ENCODE results near the gene SFTPB. TPM values are rescaled to one million over a fixed set of nuclear protein-coding genes. Genes with fewer than 3 reads are reported as not detected.
"Not testable (repeated sequence)": the region's sequence is repeated elsewhere in the genome, so short reads cannot be mapped to it uniquely, and the experiment has no call there.

Gene SFTPB
- total RNA-seq, 4 donors from 2014 or later = 0.25 TPM; not detected in 3

DNA sequence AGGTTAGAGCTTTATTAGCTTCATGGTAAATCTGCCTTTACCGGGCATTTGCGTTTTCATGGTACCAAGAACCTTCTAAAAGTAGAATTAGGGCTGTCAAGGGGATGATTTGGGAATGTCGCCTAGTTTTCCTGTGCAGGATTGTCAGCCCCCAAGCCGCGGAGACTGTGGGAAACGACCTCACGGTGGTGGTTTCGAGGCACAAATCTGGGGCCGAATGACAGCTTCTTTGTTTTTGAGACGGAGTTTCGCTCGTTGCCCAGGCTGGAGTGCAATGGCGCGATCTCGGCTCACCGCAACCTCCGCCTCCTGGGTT lies 52.6 kb downstream of the SFTPB start:
- no peak for ATAC-seq (ENCODE audit: low FRiP score)
- TF ChIP-seq, protein P1, sequence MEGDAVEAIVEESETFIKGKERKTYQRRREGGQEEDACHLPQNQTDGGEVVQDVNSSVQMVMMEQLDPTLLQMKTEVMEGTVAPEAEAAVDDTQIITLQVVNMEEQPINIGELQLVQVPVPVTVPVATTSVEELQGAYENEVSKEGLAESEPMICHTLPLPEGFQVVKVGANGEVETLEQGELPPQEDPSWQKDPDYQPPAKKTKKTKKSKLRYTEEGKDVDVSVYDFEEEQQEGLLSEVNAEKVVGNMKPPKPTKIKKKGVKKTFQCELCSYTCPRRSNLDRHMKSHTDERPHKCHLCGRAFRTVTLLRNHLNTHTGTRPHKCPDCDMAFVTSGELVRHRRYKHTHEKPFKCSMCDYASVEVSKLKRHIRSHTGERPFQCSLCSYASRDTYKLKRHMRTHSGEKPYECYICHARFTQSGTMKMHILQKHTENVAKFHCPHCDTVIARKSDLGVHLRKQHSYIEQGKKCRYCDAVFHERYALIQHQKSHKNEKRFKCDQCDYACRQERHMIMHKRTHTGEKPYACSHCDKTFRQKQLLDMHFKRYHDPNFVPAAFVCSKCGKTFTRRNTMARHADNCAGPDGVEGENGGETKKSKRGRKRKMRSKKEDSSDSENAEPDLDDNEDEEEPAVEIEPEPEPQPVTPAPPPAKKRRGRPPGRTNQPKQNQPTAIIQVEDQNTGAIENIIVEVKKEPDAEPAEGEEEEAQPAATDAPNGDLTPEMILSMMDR (IDR thresholded peaks at IDR 0.05) = no peak
- no peak for DNase-seq (ENCODE audit: low spot score)

DNA sequence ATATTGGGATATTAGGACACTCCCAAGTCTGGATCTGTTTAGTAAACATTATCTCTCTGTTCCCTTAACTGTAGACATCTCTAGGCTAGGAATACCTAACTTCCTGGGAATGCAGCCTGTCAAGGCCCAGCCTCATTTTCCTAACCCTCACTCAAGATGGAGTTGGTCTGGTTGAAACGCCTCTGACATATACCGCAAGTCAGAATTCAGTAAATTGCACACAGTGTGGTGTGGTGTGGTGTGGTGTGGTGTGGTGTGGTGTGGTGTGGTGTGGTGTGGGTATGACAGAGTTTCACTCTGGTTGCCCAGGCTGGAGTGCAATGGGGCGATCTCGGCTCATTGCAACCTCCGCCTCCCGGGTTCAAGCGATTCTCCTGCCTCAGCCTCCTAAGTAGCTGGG lies 53.2 kb downstream of the SFTPB start:
- not testable (repeated sequence) for ATAC-seq (ENCODE audit: low FRiP score); DNase-seq (ENCODE audit: low spot score)

DNA sequence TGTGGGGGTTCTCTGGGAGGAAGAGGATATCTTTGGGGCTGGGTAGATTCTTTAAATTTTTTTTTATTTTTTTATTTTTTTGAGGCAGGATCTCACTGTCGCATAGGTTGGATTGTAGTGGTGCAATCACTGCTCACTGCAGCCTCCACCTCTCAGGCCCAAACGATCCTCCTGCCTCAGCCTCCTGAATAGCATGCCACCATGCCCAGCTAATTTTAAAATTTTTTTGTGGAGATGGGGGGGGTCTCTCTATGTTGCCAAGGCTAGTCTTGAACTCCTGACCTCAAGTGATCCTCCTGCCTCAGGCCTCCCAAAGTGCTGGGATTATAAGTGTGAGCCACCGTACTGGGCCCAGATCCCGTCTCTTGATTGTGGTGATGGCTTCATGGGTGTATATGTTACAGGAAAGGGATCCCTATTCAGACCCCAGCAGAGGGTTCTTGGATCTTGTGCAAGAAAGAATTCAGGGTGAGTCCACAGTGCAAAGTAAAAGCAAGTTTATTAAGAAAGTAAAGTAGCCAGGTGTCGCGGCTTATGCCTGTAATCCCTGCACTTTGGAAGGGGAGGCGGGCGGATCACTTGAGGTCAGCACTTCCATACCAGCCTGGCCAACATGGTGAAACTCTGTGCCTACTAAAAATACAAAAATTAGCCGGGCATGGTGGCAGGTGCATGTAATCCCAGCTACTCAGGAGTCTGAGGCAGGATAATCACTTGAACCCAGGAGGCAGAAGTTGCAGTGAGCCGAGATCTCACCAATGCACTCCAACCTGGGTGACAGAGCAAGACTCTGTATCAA lies 54.1 kb downstream of the SFTPB start:
- no peak for ATAC-seq (ENCODE audit: low FRiP score)
- no peak for DNase-seq (ENCODE audit: low spot score)
- TF ChIP-seq, protein P1 (IDR thresholded peaks at IDR 0.05) = no peak

DNA sequence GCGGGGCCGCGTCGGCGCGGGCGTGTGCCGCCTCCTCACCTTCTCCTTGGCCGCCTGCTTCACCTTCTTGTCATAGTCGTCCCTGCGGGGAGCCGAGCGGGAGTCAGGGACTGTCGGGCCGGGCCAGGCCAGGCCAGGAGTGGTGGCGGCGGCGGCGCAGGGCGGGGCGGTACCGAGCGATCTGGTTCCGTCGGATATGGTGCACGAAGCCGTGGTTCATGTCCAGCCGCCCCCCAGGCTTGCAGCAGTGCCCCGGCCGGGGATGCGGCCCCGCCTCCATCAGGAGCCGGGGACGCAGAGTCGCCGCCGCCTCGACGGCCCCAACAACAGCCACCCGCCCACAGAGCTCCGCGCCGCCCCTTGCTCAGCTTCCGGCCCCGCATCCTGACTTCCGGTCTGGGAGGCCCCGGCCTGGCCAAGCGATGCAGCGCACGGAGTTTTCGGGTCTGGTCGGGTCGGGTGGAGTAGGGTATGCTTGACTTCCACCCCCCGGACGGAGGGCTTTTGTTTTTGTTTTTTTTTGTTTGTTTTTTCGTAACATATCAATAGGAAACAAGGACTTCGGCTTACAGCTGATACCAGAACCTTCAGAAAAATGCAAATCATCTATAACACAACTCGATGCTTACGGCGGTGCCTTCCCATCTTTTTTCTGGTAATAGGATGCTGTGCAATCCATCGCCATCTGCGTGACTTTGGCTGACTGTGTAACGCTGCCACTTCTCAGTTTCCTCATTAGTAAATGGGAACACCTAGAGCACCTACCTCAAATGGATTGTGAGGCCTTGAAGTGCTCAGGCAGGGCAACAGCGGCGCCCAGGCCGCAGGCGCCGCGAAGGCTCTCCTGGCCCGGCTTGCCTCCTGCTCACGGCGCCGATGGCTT lies 56.1 kb downstream of the SFTPB start, which contains the start of gene C2orf68:
C2orf68 (minus strand) TSS at position 362 of the 883 bp plus-strand sequence; CDS start at position 280, 82 bp downstream.
- ATAC-seq (ENCODE audit: low FRiP score) = peak; percentile 78

DNA sequence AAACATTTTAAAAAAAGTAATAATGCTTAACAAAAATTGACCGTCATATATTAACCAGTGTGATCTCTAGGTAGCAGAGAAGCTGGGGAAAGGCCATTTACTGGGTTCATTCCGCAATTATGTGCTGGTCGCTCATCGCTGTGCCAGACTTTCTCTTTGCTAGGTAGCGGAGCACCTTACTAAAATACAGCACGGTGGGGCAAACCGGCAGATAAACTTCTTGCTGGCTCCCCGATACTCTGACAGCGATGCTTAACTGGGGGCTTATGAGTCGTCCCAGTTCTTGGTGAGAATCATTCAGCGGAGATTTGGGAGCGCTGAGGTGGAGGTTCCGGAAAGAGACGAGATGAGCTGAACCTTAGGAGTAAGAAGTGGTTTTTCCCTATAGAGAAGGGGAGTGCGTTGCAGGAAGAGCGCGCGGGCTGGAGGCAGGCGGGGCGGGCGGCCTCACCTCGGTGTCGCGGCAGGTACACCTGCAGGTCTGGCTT lies 56.7 kb downstream of the SFTPB start:
- peak; percentile 5 for ATAC-seq (ENCODE audit: low FRiP score)

More for the DNA sequence above, 56.1 kb downstream of the SFTPB start, which contains the start of gene C2orf68:
- TF ChIP-seq, protein P1 (IDR thresholded peaks at IDR 0.05) = no peak
- DNase-seq (ENCODE audit: low spot score) = peak; percentile 82

More for the DNA sequence above, 56.7 kb downstream of the SFTPB start:
- TF ChIP-seq, protein P1 (IDR thresholded peaks at IDR 0.05) = no peak
- DNase-seq (ENCODE audit: low spot score) = no peak

Other genes starting within 250 kb of the SFTPB start
- not detected for gene SH2D6, start 249.5 kb downstream of the SFTPB start, total RNA-seq
- 1,000 to 10,000 TPM in 1 of 4 donors, 100 to 1,000 TPM in 3; 223 to 1,046 (median 437) TPM for gene MAT2A, start 129.0 kb downstream of the SFTPB start, total RNA-seq
- gene GGCX, start 106.7 kb downstream of the SFTPB start, total RNA-seq = 10 to 100 TPM; 24.7 to 44.1 (median 39.8) TPM
- gene VAMP8, start 90.6 kb downstream of the SFTPB start, total RNA-seq = 10 to 100 TPM; 23.3 to 48.7 (median 46.1) TPM
- gene VAMP5, start 83.8 kb downstream of the SFTPB start, total RNA-seq = 100 to 1,000 TPM in 1 of 4 donors, 10 to 100 TPM in 3; 51.4 to 116 (median 85.0) TPM
- 100 to 1,000 TPM in 3 of 4 donors, 10 to 100 TPM in 1; 94.7 to 216 (median 144) TPM for gene RNF181, start 72.5 kb downstream of the SFTPB start, total RNA-seq
- 10 to 100 TPM; 20.1 to 38.7 (median 25.5) TPM for gene TMEM150A, start 65.5 kb downstream of the SFTPB start, total RNA-seq
- 10 to 100 TPM in 3 of 4 donors, 1 to 10 TPM in 1; 7.9 to 19.5 (median 12.8) TPM for gene C2orf68, start 56.1 kb downstream of the SFTPB start, total RNA-seq
- 10 to 100 TPM; 40.1 to 61.5 (median 49.0) TPM for gene USP39, start 52.0 kb downstream of the SFTPB start, total RNA-seq
- gene GNLY, start 26.2 kb upstream of the SFTPB start, total RNA-seq = 1 to 10 TPM; 1.0 to 5.5 (median 4.3) TPM
- gene ATOH8, start 85.8 kb upstream of the SFTPB start, total RNA-seq = 100 to 1,000 TPM in 1 of 4 donors, 10 to 100 TPM in 3; 17.1 to 210 (median 45.9) TPM
- gene ST3GAL5, start 220.8 kb upstream of the SFTPB start, total RNA-seq = 10 to 100 TPM; 41.7 to 89.5 (median 59.4) TPM

Measured in omental fat pad (tissue), 4 donors.